ENCODE results near the gene LMX1B. TPM values are rescaled to one million over a fixed set of nuclear protein-coding genes. Genes with fewer than 3 reads are reported as not detected.

LMX1B gene
- total and polyA plus RNA-seq, 2 of the 4 experiments (the other 2 are of a cell fraction), result not detected

- Histone ChIP-seq H3K4me3 (ENCODE audit: insufficient read depth, low read depth, low read length) (no peak overlapping the region), H3K23ac (ENCODE audit: low read depth, low read length) (no peak overlapping the region), H4K20me1 (ENCODE audit: insufficient read depth, low read length) (no peaks in the 10 kb centered on the region; the same call in 1 of the 2 replicates), H2BK20ac (ENCODE audit: low read depth, low read length) (no peak overlapping the region), H3K9me1 (ENCODE audit: insufficient read depth, low read length) (no peaks in the 10 kb centered on the region), H3K36me3 (ENCODE audit: control insufficient read depth, insufficient read depth, low read length) (no peaks in the 10 kb centered on the region), H3K4me1 (ENCODE audit: control insufficient read depth, insufficient read depth, low read length) (no peaks in the 10 kb centered on the region), H4K5ac (ENCODE audit: low read depth, low read length) (no peak overlapping the region), H2AK9ac (replicated peaks; ENCODE audit: low read depth, low read length, poor library complexity) (no peak overlapping the region), H3K4me2 (ENCODE audit: low read depth, low read length) (no peak overlapping the region), H3K27me3 (ENCODE audit: control insufficient read depth, insufficient read depth, low read length) (peaks cover 95% of the 10 kb centered on the region), H3K9ac (ENCODE audit: low read depth, low read length) (no peak overlapping the region), H3K79me1 (ENCODE audit: low read depth in 1 of 2, low read length in 2 of 2) (no peaks in the 10 kb centered on the region), H2BK120ac (ENCODE audit: low read depth, low read length) (no peak overlapping the region), H2BK15ac (ENCODE audit: low read depth, low read length) (no peak overlapping the region), H3K18ac (ENCODE audit: low read depth, low read length) (no peak overlapping the region), H3K56ac (ENCODE audit: extremely low read depth, insufficient read depth, low read length) (no peak overlapping the region), H2AK5ac (ENCODE audit: low read depth, low read length) (no peak overlapping the region), H3K27ac (ENCODE audit: insufficient read depth, low read length) (no peak overlapping the region), H3K9me3 (ENCODE audit: control insufficient read depth, insufficient read depth, low read length) (no peaks in the 10 kb centered on the region), H4K8ac (ENCODE audit: low read depth in 2 of 2, low read length in 2 of 2) (no peak overlapping the region), H4K91ac (ENCODE audit: insufficient read depth, low read depth, low read length) (no peak overlapping the region), H2BK5ac (ENCODE audit: low read depth, low read length, poor library complexity, severe bottlenecking) (no peak overlapping the region), H3K14ac (replicated peaks; ENCODE audit: low read depth, low read length) (no peak overlapping the region), H2AFZ (replicated peaks; ENCODE audit: low read length, poor library complexity) (no peak overlapping the region), H3K4ac (ENCODE audit: low read depth, low read length) (no peak overlapping the region)
- in situ Hi-C loops (cut with MboI; ENCODE audit: low sequenced_read_pairs) (no loop called here), intact Hi-C loops (cut with micrococcal nuclease) (no loop called here), dilution Hi-C loops (cut with HindIII; ENCODE audit: low sequenced_read_pairs, unreplicated experiment) (no loop called here)
- DNase-seq (no peak), ATAC-seq (ENCODE audit: low read depth) (no peak)
- POLR2A ChIA-PET (ENCODE audit: unreplicated experiment), result no interaction called here
- CTCF ChIA-PET, result no interaction called here
- no TSS peak for BruUV-seq (replicated peaks)
- no CpG with 5 or more reads among the region's 24 CpGs for WGBS, 2 experiments (ENCODE audit: extremely low coverage in 2 of 2, insufficient read length in 1 of 2)
- TF ChIP-seq MAFK (IDR thresholded peaks at IDR 0.05; ENCODE audit: low read depth, low read length) (no peak), FOS (IDR thresholded peaks at IDR 0.05; ENCODE audit: low read depth, low read length) (no peak), POLR2A (IDR thresholded peaks at IDR 0.05; ENCODE audit: low read depth, low read length) (no peak), RCOR1 (IDR thresholded peaks at IDR 0.05; ENCODE audit: insufficient replicate concordance, low read length) (no peak), USF2 (IDR thresholded peaks at IDR 0.05; ENCODE audit: low read depth, low read length) (no peak), ELK1 (IDR thresholded peaks at IDR 0.05; ENCODE audit: borderline replicate concordance, low read depth, low read length) (no peak), BHLHE40 (IDR thresholded peaks at IDR 0.05; ENCODE audit: low read depth, low read length) (no peak), NFE2L2 (IDR thresholded peaks at IDR 0.05; ENCODE audit: low read depth, low read length) (no peak), CEBPB (IDR thresholded peaks at IDR 0.05; ENCODE audit: low read depth, low read length) (no peak), SMC3 (IDR thresholded peaks at IDR 0.05; ENCODE audit: low read depth, low read length) (no peak), RAD21 (IDR thresholded peaks at IDR 0.05; ENCODE audit: low read length) (no peak), CTCF (conservative IDR thresholded peaks at IDR 0.05; ENCODE audit: low read depth, low read length) (no peak), MXI1 (IDR thresholded peaks at IDR 0.05; ENCODE audit: borderline replicate concordance, low read depth, low read length) (no peak), CHD1 (IDR thresholded peaks at IDR 0.05; ENCODE audit: low read depth, low read length) (no peak)
These were observed 36.9 kb downstream of the LMX1B start for GRCh38 chr9:126650404-126651341.

Data from IMR-90 (cell line).